Thyroid gland (tissue), 4 donors: ENCODE results near the gene PDE8A. TPM values are rescaled to one million over a fixed set of nuclear protein-coding genes. Genes with fewer than 3 reads are reported as not detected.

ENCODE experiments used
- DNase-seq, 2 donors: peaks; one replicate each; pipeline ENCODE4 v3.0.0-alpha.2; 2019
- H3K27ac ChIP-seq, 3 donors: fragments of 200-600 bp; sonication (generic); 1 replicate in 2 of 3; 2 replicates in 1 of 3; pipeline ENCODE4 v1.5.1; 2016 to 2019; ENCODE audit warnings: mild to moderate bottlenecking in 1 of 3, moderate library complexity in 1 of 3
- H3K27me3 ChIP-seq: fragments of 200-600 bp; sonication (generic); one replicate; pipeline ENCODE4 v1.5.1; 2019
- H3K36me3 ChIP-seq, 2 donors: fragments of 200-600 bp; sonication (generic); one replicate each; pipeline ENCODE4 v1.5.1; 2016 to 2019
- H3K4me1 ChIP-seq, 2 donors: fragments of 200-600 bp; sonication (generic); one replicate each; pipeline ENCODE4 v1.5.1; 2017 to 2019
- H3K4me3 ChIP-seq, 3 donors: fragments of 200-600 bp; sonication (generic); replicated peaks in 1 of 3; 1 replicate in 2 of 3; 2 replicates in 1 of 3; pipeline ENCODE4 v1.5.1; 2016; ENCODE audit warnings: mild to moderate bottlenecking in 1 of 3
- H3K9me3 ChIP-seq: fragments of 200-600 bp; sonication (generic); one replicate; pipeline ENCODE4 v1.5.1; 2017
- CTCF ChIP-seq, 6 experiments: fragments of 200-600 bp in 3 of 6; fragments of 450-650 bp in 3 of 6; sonication (generic) in 3 of 6; IDR thresholded peaks; one replicate each; pipeline ENCODE4 v1.5.1; 2016 to 2019; ENCODE audit warnings: antibody characterized with exemption in 6 of 6, mild to moderate bottlenecking in 2 of 6, inconsistent platforms in 1 of 6, moderate library complexity in 1 of 6
- POLR2A ChIP-seq, 2 donors: fragments of 450-650 bp; IDR thresholded peaks; one replicate each; pipeline ENCODE4 v1.6.1; 2017; ENCODE audit warnings: antibody characterized with exemption in 2 of 2, mild to moderate bottlenecking in 2 of 2, moderate library complexity in 1 of 2
- WGBS, 2 donors: methylation state at CpG; one replicate each; pipeline ENCODE4 v1.1.5; 2017; 5-methylcytosine and 5-hydroxymethylcytosine counted together
- intact Hi-C: fragments of 100-400 bp; cut with DNase I; formaldehyde crosslinking; loops from one replicate; pipeline ENCODE4 v1.15.1; 2023
- total RNA-seq, 4 donors: library from RNA; depleted of rRNA; stranded (reverse); fragments of >200 nt; gene quantifications; one replicate each; pipeline ENCODE4 v1.2.3, GENCODE V29; 2016

Gene PDE8A
- total RNA-seq, 4 donors from 2014 or later = 31.6 to 52.1 (median 35.2) TPM

GRCh38 chr15:84975871-84976351 lies 5.7 kb upstream of the PDE8A start:
- no peak for TF ChIP-seq CTCF (IDR thresholded peaks at IDR 0.05)
- TF ChIP-seq POLR2A (IDR thresholded peaks at IDR 0.05) = no peak
- H3K27ac ChIP-seq = no peak overlapping the region
- intact Hi-C loops = loop anchor here (5.0 kb wide), 1 partner anchor 66 kb away; no protein-coding TSS in a partner anchor
- H3K4me1 ChIP-seq = peaks cover 6 to 22% of the 10 kb centered on the region in 2 donors
- H3K9me3 ChIP-seq = no peaks in the 10 kb centered on the region
- no peaks in the 10 kb centered on the region for H3K27me3 ChIP-seq
- no peaks in the 10 kb centered on the region for H3K36me3 ChIP-seq
- peak; percentile 28 to 36 for DNase-seq
- no peak overlapping the region for H3K4me3 ChIP-seq
- WGBS, 2 donors = 42 to 73% methylated on average over 2 to 5 of the region's 5 CpGs

GRCh38 chr15:84976746-84977345 lies 4.8 kb upstream of the PDE8A start:
- Histone ChIP-seq H3K4me3 (no peak overlapping the region), H3K4me1 (peaks cover 6 to 22% of the 10 kb centered on the region in 2 donors), H3K27me3 (no peaks in the 10 kb centered on the region), H3K27ac (no peak overlapping the region), H3K9me3 (no peaks in the 10 kb centered on the region), H3K36me3 (no peaks in the 10 kb centered on the region)
- intact Hi-C loops = loop anchor here (5.0 kb wide), 1 partner anchor 65 kb away; no protein-coding TSS in a partner anchor
- TF ChIP-seq POLR2A (IDR thresholded peaks at IDR 0.05) (no peak), CTCF (IDR thresholded peaks at IDR 0.05) (no peak)
- 92 to 97% methylated on average over 10 of the region's 10 CpGs for WGBS, 2 donors
- no peak for DNase-seq

GRCh38 chr15:84979651-84980050 lies 2.0 kb upstream of the PDE8A start:
- peak in 1 of 2 donors; percentile 18 for DNase-seq
- H3K27me3 ChIP-seq = no peaks in the 10 kb centered on the region
- H3K9me3 ChIP-seq = no peaks in the 10 kb centered on the region
- 45 to 48% methylated on average over 16 of the region's 16 CpGs for WGBS, 2 donors
- H3K36me3 ChIP-seq = no peaks in the 10 kb centered on the region
- TF ChIP-seq POLR2A (IDR thresholded peaks at IDR 0.05) (no peak), CTCF (IDR thresholded peaks at IDR 0.05) (no peak)
- no peak overlapping the region for H3K27ac ChIP-seq
- intact Hi-C loops = loop anchor here (5.0 kb wide), 1 partner anchor 63 kb away; no protein-coding TSS in a partner anchor
- H3K4me1 ChIP-seq = peaks cover 17 to 35% of the 10 kb centered on the region in 2 donors
- H3K4me3 ChIP-seq = peak overlapping the region in 1 of 3 donors; percentile 67

- no peaks in the 10 kb centered on the region for H3K27me3 ChIP-seq
- peak in 2 of 6 experiments; percentile 2 for TF ChIP-seq CTCF (IDR thresholded peaks at IDR 0.05)
- peak in 1 of 2 donors; percentile 56 for TF ChIP-seq POLR2A (IDR thresholded peaks at IDR 0.05)
- intact Hi-C loops = no loop called here
- H3K9me3 ChIP-seq = no peaks in the 10 kb centered on the region
- peaks cover 17 to 33% of the 10 kb centered on the region in 2 donors for H3K4me1 ChIP-seq
- 1% methylated on average over 30 to 45 of the region's 66 CpGs for whole genome bisulfite sequencing, 2 donors
- H3K27ac ChIP-seq = peak overlapping the region; percentile 29 to 96 (median 93)
- H3K4me3 ChIP-seq = peak overlapping the region; percentile 52 to 88 (median 67)
- DNase-seq = peak; percentile 82 to 83
- no peaks in the 10 kb centered on the region for H3K36me3 ChIP-seq
Observed at GRCh38 chr15:84980196-84981053, 1.2 kb upstream of the PDE8A start.
